GM21423 (cell line): ENCODE data around the gene NPAS4.
A peak's percentile ranks its signal among the peaks of the same experiment; 100 is the strongest.
"Not testable (repeated sequence)": the region's sequence is repeated elsewhere in the genome, so short reads cannot be mapped to it uniquely, and the experiment has no call there.

Experiments
- ATAC-seq: cut with Tn5 transposase; IDR thresholded peaks from one replicate; pipeline ENCODE4 v1.9.1; 2021; ENCODE audit warnings: mild to moderate bottlenecking, moderate library complexity; ENCODE audit not compliant: unreplicated experiment

NPAS4 gene

DNA sequence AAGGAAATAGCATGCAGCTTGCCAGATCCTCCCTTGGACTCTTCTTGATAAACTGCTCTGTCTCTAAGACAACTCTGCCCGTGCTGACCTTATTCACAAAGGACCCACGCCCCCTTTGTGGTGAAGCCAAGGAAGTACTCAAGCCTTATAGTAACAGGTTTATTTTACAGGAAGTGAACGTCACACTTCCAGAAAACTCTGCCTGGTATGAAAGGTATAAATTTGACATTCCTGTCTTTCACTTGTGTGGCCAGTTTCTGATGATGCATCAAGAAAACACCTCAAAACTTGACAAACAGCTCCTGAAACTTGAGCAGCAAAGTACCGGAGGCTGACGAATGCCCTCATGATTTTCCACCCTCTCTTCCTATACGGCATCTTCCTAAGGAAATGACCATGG is 33.4 kb downstream of the NPAS4 start:
- no peak for ATAC-seq

DNA sequence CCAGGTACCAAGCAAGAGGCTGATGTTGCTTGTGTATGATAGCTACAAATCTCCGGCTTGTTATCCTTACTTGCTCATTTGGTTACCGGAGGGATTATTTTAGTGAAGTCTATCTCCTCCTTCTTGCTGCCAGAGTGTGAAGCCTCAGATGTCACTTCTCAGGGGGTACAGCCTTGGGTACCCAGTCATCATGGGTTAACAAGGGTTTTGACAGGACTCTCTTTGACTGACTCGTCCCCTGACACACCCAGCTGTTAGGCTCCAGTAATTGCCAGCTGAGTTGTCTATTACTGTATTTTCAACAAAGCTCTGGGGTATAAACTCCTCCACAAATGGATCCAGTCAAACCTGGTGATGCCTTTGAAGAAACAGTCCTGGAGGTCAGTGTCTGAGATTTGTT is 34.0 kb downstream of the NPAS4 start:
- no peak for ATAC-seq

DNA sequence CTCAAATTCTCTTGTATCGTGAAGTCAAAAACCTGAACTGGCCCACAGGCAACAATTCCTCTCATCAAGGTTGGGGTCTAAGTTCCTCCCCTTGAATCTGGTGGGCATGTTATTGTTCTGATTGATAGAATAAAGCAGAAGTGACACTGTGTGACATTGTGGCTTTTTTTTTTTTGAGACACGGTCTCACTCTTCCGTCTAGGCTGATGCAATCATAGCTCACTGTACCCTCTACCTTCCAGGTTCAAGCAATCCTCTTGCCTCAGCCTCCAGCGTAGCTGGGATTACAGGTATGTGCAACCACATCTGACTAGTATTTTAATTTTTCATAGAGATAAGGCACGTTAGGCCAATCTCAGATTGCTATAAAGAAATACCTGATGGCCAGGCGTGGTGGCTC is 37.0 kb downstream of the NPAS4 start:
- no peak for ATAC-seq

DNA sequence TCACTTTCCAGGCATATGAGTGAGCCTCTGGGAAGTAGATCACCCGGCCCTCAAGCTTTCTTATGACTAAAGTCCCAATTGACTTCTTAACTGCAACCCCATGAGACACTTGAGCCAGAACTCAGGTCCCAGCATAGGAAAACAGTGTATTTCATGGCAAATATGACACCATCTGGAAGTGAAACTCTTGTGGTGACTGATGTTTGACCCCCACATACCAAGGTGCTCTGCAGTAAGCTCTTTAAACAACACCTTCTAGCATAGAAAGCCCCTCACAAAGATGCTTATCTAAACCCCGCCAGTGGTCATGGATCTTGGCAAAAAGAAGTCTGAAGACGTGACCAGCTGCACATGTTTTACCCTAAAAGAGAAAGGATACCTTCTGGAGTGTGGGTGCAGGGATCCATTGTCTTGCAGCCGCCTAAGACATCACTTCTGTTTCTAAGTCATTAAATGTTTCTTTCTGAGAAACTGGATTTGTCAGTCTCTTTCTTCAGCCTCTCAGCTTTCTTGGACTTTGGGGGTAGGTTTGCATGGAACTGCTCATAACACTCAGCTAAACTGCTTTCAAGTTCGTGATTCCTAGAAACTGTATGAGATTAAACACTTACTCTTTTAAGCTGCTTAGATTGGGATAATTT is 38.4 kb downstream of the NPAS4 start:
- peak; percentile 64 for ATAC-seq

DNA sequence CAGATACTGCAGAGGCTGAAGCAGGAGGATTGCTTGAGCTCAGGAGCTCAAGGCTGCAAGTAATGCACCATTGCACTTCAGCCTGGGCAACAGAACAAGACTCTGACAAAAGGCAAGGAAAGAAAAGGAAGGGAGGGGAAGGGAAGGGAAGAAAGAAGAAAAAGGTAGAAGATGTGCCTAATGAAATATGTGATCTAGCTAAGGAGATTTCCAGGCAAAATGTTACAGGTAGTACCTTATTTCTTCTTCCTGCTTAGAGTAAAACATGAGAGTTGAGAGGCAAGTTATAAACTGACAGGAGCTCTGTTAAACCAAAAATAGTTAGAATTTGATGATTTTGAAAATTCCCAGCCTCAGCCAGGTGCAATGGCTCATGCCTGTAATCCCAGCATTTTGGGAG is 41.2 kb downstream of the NPAS4 start:
- ATAC-seq: no peak

DNA sequence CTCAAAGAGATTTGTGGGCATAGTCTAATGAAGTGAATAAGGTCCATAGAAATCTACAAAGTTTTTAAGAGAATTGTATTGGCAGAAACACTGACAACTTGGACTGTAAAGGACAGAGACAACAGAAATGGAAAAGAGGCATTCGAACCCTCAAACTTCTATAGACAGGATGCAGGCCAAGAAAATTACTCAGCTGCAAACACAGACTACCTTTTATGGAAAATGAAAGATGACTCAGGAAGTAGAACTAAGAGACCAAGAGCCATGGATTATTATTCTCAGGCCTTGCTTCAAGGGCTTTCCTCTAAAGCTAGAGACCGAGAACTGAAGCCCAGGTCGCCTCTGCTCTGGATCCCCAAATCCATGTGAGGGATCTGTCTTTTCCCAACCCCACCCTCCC is 42.1 kb downstream of the NPAS4 start:
- ATAC-seq: no peak

DNA sequence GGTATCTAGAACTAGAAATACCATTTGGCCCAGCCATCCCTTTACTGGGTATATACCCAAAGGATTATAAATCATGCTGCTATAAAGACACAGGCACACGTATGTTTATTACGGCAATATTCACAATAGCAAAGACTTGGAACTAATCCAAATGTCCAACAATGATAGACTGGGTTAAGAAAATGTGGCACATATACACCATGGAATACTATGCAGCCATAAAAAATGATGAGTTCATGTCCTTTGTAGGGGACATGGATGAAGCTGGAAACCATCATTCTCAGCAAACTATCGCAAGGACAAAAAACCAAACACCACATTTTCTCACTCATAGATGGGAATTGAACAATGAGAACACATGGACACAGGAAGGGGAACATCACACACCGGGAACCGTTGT is 43.3 kb downstream of the NPAS4 start:
- not testable (repeated sequence) for ATAC-seq

DNA sequence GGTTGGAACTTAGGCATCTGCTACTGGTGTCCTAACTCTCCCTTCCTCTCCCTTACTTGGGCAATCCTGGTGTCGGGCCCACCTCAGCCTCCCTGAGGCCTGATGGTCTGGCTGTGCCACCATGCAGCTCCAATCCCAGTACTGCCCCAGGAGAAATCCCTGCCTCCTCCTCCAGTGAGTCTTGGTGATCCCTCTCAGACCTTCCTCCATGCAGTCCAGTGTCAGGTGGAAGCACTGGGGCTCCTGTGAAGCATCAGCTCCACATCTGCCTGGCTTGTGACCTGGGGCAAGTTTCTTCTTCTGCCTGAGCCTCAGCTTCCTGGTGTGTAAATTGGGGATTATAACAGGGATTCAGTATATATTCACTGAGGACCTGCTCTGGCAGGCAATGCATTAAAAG is 44.1 kb downstream of the NPAS4 start:
- ATAC-seq: no peak

DNA sequence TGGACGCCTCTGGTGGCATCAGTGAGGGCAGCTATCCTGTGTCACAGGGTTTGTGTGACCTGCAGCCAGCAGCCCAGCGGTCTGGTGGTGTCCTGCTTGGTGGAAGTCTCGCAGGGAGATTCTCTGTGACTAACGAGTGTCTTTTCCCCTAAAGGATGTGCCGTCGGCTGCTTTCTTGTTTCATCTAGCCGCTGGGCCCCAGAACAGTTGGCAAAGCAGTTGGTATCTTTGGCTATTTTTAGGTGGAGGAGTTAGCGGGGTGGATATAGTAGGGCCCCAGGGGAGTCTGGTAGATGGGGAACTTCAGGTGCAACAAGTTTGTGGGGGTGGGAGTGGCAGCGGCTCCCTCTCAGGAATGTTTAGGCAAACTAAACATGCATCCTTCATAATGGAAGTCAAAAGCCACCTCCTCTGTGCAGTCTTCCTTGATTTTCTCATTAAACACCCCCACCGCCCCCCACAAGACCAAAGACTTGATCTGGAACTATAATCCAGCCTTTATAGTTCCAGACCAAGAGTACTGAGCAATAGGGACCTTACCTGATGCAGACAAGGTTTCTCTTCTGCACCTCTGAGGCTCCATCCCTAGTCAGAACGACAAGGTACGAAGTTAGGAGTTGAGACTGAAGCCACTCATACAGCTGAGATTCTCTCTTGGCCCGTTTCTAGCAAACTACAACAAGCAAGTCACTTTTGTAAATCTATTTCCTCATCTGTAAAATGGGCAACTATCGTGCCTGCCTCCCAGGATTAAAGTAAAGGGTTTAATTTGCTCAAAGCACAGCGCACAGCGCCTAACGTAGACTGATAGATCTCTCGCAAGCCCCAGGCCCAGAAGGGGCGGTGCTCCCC is 44.8 kb downstream of the NPAS4 start:
- no peak for ATAC-seq

DNA sequence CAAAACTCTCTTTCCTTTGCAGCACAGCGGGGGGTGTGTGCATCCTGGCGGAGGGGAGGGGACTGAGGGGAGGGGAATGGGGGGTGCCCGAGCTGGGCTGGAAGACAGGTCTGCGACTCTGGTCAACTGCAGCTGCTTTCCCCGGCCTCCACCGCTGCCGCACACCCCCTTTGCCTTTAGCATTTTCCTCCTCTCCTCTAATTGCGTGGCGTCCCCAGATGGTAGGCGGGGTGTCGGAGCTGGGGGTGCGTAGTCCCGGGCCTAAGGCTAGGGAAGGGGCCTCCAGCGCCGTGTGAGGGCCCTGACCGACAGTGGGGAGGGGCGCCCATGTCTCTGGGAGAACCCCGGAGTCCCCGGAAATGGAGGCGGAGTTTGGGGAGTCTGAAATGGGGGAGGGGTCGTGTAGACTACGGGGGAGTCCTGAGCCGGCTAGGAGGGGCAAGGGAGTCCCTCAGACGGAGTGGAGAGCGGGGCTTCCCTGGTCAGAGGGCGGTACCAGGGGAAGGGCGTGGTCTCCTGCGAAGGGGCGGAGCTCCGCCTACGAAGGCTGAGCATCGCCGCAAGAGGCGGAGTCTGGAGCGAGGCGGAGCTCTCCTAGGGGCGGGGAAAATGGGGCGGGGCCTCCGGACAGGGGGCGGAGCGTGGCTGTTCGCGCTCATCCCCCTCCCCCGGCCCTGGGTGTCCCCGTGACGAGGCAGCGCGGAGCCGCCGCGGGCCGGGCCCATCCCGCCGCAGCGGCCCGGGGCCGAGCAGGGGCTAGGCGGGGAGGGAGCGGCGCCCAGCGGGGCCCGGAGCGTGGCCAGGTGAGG is 45.6 kb downstream of the NPAS4 start, which contains the start of gene PELI3:
PELI3 (plus strand) TSS at position 681 of the 809 bp plus-strand sequence. CDS start 1,224 bp downstream, outside the sequence.
- ATAC-seq: peak; percentile 81

DNA sequence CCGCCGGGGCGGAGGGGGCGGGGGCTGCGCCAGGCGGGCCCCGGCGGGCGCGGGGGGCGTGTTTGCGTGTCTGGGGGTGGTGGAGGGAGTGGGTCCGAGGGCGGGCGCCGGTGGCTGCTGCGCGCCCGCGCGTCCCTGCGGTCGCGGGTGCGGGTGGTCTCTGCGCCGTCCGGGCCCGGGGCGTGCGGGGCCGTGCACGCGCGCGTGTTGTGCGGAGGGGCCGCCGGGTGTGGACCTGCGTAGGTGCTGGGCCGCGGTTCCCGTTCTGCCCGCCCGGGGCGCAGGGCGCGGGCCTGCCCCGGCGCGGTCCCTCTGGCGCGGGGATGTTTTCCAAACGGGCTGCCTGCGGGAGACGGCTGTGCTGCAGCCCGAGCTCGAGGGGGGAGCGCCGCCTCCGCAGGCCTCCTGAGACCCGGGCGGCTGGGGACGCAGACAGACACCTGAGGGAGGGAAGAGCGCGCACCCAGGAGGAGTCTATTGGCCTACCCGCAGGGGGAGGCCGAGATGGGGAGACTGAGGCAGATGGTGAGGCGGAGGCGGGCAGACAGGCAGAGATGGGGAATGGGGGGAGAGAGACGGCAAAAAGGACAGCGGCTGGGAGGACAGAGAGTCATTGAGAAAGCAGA is 46.3 kb downstream of the NPAS4 start:
- peak; percentile 29 for ATAC-seq

DNA sequence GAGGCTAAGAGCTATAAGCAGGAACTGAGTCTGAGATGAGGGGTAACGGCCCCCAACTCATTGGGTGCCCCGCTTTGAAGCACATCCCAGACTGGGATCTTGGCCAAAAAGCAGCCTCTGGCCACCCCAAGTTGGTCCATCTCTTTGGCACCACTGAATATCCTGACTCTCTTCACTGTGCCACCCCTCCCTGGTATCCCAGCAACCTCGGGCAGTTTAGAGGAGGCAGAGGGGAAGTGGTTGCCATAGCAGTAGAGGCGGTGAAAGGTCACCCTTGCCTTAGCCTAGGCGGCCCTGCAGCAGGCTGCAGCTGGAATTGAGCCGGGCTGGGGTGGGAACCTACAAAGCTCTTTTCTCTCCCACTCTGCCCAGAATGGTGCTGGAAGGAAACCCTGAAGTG is 46.9 kb downstream of the NPAS4 start:
- no peak for ATAC-seq

DNA sequence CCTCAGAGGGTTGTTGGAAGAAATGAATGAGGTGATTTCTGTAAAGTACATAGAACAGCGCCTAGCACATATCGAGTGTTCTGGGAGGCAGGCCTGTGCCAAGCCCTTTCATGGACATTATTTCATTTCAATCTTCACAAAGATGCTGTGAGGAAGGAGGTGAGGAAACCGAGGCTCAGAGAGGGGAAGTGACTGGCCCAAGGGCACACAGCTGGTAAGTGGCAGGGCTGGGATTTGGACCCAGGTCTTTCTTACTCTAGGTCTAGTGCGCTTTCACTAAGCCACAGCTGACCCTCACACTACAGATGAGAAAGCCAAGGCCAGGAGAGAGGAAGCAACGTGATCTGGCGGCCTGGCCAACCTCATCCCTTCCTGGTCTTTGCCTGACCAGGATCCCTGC is 47.9 kb downstream of the NPAS4 start:
- ATAC-seq: no peak

DNA sequence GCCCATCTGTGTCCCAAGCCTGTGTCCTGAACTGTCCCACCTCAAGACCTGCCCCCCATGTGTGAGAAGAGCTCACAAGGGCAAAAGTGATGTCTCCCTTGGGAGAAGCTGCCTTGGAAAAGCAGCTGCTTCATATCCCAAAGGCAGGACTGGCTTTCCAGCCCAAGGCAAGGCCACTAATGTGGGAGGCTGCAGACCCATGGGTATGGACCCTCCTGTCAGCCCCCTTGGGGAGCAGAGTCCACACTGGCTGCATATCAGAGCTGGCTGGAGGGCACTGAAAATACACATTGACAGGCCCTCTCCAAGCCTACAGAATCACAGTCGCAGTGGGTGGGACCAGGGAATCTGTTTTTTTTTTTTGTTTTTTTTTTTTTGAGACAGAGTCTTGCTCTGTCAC is 48.6 kb downstream of the NPAS4 start:
- no peak for ATAC-seq

DNA sequence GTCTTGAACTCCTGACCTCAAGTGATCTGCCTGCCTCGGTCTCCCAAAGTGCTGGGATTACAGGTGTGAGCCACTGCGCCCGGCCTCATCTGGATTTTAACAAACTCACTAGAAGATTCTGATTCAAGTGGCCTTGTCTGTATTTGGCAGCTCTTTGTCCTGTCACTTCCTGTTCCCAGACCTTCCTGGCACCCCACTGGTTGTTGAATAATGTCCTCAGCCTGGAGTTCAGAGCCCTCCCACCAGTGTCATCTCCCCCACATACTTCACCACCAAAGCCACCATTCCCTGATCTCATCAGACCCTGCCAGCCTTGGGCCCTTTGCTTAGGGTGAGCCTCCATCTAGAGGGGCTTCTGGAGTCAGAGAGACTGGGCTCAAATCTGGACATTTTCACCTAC is 49.2 kb downstream of the NPAS4 start:
- no peak for ATAC-seq

DNA sequence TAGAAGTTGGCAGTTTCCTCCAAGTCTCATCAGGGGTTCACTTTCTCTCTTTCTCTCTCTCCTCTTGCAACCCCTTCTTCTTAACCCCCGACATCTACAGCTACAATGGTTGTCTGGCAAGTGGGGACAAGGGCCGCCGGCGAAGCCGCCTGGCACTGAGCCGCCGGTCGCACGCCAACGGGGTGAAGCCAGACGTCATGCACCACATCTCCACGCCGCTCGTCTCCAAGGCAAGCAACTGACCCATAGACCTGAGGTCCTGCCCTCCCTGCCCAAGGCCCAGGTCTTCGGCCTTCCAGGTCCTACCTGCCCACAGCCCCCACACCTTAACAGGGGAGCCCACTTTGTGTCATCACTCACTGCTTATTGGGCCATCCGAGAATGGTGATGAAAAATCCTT is 50.3 kb downstream of the NPAS4 start:
- no peak for ATAC-seq

DNA sequence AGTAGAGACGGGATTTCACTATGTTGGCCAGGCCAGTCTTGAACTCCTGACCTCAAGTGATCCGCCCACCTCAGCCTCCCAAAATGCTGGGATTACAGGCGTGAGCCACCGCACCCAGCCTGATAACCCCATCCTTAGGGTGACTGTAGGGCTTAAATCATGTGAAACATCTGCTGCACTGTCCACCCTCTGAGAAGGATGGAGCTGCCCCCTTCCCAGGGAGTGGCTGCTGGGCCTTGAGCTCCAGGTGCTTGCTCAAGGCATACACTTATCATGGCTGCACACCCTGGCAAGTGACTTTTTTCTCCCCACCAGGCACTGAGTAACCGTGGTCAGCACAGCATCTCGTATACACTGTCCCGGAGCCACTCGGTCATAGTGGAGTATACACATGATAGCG is 51.2 kb downstream of the NPAS4 start:
- no peak for ATAC-seq

DNA sequence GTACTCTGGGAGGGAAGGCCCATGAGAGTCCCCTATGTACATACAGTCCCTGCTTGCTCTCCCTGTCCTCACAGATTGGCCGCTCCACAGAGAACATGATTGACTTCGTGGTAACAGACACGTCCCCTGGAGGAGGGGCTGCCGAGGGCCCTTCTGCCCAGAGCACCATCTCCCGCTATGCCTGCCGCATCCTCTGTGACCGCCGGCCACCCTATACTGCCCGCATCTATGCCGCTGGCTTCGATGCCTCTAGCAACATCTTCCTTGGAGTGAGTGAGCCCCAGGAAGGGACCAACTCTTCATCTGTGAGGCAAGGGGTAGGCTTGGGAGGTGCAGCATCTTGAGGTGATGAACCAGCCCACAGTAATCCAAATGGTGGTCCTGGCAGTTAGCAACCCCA is 52.3 kb downstream of the NPAS4 start:
- ATAC-seq: no peak

DNA sequence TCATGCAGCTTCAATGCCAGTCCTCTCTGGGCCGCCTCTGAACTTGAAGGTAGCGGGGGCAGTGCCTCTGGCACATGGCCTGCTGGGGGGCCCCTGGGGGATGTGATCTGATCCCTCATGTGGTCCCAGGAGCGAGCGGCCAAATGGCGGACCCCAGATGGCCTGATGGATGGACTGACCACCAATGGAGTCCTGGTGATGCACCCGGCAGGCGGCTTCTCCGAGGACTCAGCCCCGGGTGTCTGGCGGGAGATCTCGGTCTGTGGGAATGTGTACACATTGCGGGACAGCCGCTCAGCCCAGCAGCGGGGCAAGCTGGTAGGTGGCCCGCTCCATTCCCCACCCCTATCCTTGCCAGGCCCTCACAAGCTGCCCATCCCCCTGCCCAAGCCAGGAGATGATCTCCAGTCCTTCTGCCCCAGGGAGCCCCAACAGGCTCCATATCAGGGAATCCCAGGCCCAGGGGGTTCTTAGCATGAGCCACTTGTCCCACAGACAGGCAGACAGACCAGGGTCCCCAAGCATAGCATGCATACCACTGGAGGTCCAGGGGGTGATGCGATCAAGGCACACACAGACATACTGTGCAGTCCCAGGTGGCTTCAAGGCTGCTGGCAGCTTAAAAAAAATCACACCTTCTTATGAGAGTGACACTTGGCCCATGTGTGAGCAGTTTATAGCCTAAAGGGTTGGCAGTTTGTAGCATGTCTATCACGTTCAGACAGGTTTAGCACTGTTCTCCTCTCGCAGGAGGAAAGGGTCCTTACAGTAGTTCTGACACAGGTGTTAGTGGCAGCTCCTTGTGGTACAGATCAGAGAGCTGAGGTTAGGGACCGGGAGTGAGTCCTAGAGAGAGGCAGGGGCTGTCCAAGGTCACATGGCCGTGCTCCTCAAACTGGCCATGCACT is 53.0 kb downstream of the NPAS4 start:
- ATAC-seq: no peak
